HS-5 (cell line): ENCODE measurements around the gene CYS1.

ENCODE experiments used
- DNase-seq: peaks from one replicate; pipeline ENCODE4 v3.0.0-alpha.2; 2012; ENCODE audit warnings: low read depth

Gene CYS1

DNA sequence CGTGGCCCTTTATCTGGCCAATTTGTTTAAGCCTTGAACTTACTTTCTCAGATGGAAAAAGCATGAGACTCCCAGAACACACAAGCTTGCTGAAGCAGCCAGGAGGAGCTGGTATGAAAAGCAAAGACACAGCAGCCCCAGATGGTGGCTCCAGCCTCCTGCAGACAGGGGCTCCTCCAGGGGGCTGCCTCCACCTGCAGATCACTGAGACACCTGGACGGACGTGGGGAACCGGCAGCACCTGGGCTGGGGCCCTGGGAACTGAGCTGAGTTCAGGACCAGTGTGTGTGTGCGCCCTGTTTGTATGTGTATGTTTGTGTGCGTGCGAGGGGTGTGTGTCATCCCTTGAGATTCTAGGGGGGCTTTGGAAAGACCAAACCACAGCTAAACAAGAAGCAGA, 8.6 kb downstream of the CYS1 start:
- DNase-seq, result no peak

DNA sequence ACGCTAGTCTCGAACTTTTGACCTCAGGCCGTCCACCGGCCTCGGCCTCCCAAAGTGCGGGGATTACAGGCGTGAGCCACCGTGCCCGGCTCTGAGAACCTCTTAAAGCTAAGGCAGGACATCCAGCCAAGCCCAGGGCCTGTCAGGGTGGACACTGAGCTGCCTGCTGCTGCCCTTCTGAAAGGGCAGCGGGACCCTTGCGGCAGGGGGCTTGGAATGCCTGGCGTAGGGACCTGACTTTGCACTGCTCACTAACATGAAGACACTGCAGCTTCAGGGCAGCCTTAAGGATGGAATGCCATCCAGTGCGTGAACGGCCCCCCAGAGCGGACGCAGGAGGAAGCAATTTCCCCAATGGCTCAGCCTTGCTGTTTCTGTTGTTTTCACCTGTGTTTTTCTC, 9.0 kb downstream of the CYS1 start:
- no peak for DNase-seq

DNA sequence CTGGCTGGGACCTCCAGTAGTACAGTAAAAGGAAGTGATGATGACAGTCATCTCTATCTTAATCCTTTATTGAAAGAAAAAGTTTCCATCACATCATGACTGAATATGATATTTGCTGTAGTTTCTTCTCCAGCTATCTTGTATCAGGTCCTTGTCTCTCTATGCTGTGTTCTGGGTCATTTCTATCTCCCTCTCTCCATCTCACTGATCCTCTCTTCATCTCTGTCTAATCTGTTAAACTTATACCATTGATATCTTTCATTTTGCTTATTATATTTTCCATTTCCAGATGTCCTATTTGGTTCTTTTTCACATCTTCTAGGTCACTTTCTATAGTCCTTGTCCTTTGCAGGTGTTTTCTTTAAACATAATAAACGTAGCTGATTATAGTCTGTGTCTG, 12.3 kb downstream of the CYS1 start:
- DNase-seq, result no peak

DNA sequence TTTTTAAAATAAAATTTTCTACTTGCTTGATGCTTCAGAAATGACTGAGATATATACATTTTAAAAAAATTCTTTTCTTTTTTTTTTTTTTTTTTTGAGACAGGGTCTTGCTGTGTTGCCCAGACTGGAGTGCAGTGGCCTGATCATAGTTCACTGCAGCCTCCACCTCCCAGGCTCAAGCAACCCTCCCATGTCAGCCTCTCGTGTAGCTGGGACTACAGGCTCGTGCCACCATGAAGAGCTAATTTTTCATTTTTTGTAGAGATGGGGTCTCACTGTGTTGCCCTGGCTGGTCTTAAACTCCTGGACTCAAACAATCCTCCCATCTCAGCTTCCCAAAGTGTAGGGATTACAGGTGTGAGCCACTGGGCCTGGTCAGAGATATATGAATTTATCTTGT, 12.9 kb downstream of the CYS1 start:
- DNase-seq, result no peak

DNA sequence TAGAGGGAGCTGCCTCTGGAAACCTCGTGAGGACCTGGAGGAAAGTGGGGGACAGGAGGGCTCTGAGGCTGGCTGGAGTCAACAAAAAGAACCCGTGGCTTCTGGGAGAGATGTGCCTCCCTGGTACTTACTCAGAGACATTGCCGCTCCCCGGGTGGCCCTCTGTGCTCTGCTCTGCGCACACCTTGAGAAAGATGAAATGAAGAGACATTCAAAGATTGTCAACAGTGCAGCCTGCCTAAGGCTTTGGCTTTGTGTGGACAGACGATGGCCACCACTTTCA, 14.5 kb downstream of the CYS1 start:
- DNase-seq, result no peak

DNA sequence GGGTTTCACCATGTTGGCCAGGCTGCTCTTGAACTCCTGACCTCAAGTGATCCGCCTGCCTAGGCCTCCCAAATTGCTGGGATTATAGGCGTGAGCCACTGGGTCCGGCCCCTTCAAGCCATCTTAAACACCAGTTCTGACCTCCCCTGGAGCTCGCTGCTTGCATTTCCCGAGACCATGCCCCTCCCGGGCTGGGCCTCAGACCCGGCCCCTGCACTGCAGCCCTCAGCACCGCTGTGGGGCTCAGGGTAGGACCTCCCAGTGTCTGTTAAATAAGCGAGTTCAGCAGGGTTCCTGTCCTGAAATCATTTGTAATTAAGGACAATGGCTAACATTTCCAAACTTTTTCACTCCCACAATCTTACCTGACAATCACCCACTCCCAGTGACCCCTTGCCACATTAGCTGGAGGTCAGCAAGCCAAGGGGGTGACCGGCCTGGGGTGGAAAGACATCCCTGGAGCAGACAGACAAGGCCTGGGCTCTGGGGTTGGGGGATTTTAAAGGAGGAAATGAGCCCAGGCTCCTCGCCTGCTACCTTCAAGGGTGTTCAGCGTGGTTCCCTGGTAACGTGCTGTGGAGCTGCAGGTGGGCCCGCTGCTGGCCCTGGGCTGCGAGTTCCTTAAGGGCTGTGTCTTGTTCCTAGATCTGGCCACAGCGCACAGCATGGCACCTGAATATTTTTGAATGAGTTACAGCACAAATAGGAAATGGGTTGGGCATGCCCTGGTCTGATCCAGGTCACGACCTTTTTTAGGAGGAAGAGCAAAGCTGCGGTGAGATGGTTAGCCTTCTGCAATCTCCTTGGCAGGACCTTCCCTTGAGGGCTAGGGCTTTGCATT, 15.1 kb downstream of the CYS1 start:
- DNase-seq, result no peak

DNA sequence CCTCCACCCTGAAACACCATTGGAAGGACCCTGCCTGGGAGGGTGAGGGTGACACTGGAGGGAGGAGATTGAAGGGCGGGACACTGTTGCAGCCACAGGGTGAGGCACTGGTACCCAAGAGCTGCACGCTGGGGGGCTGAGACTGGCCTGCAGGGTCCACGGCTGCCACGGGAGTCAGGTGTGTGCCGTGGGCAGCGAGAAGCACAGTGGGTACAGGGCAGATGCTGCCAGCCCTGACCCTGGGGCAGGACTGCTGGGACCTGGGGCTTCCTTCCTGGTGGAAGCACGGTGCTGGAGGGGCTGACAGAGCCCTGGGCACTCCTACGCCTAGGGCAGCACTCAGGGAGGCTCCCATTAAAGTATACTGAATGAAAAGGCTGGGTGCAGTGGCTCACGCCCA, 16.6 kb downstream of the CYS1 start:
- no peak for DNase-seq

DNA sequence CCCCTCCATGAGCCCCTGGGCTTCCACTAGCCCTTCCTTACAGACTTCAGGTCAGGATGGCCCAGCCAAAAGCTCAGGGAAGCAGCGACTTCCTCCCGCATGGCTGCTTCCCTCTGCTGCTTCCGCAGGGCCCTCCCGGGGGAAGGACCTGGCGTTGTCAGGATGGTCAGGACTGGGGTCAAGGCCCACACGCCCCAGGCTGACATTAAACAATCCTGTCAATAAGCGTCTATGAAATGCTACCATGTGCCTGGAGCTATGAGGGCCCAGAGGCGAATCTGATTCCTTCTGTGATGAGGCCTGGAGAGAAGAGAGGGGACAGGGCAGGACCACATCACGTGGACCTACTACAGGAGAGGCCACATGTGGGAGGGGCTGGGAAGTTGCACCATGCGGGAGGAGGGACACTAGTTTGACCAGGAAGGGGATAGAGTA, 17.3 kb downstream of the CYS1 start:
- no peak for DNase-seq

DNA sequence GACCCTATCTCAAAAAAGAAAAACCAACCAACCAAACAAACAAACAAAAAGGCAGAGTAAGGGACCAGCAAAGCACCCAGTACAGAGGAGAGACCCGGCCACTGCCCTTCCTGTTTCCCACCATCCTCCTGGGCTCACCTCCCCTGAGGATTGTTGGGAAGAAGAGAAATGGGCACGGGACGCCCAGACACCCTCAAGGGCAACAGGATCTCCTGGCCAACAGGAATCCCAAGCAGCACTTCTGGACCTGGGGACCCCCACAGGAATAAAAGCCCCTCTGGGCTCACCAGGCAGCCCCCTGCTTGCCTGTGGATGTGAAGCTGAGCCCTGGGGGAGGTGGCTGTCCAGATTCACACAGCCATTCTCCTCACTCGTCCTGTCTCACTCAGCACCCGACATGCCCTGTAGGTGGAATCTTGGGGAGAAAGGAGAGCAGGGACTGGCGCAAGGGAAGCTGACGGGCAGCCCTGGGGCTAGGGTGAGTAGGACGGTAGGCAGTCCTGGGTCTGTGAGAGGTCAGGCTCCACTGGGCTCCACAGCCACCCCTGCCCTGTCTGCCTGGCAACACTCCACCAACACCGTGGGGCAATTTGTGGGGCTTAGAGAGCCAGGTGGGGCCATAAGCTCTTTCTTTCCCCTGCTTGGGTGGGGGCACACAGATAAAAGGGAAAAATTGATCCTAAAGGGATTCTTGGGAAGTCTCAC, 18.8 kb downstream of the CYS1 start:
- no peak for DNase-seq

DNA sequence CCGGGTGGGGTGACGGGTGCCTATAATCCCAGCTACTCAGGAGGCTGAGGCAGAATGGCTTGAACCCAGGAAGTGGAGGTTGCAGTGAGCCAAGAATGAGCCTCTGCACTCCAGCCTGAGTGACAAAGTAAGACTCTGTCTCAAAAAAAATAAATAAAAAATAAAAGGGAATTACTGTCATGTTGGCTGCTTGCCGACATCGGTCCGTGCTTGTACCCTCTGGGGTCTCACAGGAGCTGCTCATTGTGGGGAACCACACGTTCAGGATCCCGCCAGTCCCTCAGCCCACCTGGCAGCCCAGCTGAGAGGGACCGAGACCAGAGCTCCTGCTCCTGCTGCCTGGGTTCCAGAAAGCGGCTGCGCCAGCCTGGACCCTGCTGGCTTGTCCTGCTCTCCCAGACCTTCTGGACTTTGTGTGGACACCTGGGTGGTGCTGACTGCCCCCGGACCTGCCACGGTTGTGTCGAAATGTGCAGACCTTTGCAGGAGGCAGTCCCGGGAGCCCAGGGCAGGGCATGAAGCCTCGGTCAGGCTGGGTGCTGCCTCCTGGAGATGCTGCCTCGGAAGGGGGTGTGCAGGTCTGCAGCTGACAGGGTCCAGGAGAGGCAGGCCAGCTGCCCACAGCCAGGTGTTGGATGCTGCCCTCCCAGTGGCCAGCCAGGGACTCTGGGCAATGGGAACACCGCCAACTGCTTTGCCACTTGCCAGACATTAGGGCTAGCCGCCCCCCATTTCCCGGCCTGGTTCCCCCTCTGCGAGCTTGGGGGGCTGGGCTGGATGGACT, 20.5 kb downstream of the CYS1 start:
- DNase-seq, result no peak

DNA sequence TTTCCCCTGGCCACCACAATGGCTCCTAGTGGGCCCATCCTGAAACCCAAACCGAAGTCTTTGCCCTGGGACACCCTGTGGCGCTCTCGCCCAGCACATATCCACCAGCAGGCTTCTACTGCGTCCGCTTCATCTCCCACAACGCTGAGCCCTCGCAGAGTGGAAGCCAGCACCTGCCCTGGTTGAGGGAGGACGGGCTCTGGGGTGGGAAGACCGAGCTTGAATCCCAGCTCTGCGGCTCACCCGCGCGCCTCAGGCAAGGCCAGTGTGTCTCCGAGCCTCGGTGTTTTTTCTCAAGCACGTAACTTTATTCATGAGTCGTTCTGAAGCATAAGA, 21.2 kb downstream of the CYS1 start:
- no peak for DNase-seq

DNA sequence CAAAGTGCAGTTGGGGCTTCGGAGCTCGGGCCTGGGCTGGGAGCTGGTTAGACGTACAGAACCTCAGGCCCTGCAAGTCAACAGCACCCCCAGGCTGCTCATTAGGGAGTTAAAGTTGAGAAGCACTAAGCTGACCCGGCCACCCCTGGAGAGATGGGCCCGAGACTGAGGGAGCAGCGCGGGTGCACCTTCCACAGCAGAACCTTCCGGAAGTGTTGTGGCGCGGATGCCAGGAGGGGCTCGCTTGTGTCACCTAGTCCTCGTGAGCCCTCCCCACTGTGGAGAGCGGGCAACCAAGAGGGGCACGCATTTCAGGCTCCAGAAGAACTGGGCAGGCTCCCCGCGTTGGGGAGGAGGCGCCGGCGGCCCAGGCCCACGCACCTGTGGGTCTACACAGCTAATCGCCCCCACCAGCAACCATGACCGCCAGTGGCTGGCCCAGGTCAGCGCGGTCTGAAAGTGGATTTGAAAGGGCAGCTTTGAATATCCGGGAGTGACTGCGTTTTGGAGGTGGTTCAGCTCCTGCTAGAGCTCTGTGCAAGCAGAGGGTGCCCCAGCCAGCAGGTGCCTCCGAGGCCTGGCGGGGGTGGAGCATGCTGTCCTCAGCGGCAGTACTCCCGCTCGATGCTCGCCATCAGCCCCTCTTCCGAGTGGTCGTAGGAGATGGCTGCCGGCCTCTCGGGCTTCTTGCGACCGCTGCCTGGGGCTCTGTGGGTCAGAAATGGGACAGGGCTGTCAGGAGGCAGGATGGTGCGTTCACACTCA, 21.8 kb downstream of the CYS1 start:
- no peak for DNase-seq

DNA sequence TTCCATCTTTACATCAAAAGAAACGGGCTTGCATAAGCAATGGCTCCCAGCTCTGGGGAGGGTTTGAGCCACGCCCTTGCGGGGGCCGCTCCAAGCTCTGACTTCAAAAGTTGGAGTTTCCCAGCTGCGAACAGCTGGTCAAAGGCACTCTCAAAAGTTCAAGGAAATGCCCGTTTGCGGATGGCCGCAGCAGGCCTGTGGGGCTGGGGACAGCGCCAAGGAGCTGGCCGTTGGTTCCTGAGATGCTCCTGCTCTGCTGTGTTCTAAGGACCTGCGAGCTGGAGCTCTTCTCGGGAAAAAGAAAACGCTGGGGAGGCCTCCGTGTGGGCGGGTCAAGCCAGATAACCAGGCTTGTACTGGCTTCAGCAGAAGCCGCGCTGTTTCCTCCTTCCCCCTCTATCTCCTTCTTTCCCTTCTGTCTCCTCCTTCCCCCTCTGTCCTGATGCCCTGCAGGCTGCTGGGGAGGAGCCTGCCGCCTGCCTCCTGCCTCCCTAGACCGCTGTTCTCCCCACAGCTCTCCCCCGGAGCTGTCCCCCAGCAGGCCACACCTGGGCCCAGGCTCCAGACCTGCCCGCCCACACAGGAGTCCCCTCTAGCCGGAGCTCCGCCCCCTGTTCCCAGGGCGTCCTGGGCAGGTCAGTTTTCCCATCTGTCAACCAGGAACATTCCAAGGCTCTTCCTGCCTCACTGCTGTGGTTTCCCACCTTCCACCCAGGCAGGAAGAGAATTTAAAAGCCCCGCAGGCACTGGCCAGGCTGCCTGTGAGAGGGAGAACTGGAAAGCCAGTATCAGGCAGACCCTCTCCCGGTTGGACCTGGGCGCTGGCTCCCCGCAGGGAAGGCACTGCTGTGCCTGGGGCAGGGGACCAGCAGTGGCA, 22.7 kb downstream of the CYS1 start:
- no peak for DNase-seq

DNA sequence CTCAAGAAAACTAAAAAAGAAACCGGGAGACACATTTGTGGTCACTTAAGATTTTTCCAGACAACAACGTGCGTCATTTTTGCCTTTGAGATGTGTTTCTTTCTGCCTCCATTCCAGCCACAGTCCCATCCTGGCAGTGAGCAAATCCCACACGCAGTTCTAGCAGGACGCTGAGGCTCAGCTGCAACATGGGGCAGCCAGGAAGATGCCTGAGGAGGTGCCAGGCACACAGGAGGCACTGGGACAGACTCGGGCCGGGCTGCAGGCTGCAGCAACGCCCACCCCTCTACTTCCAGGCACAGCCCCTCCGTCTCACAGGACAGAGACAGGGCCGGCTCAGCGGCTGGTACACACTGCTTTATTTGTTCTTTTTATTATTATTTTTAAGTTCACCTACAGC, 23.8 kb downstream of the CYS1 start:
- DNase-seq, result no peak

DNA sequence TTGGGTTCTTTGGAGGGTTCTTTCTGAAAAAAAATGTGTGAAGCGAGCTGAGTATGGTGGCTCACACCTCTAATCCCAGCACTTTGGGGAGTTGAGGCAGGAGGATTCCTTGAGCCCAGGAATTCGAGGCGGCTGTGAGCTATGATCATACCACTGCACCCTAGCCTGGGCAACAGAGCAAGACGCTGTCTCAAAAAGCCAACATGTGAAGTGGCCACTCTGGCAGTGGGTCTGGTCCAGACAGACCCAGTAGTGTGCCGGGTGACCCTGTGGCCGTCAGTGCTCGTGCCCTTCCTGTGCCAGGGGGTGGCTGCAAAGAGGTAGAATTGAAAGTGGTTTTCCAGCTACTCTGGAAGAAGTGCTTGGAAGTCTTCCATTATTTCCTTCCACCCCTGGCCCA, 25.2 kb downstream of the CYS1 start:
- no peak for DNase-seq

DNA sequence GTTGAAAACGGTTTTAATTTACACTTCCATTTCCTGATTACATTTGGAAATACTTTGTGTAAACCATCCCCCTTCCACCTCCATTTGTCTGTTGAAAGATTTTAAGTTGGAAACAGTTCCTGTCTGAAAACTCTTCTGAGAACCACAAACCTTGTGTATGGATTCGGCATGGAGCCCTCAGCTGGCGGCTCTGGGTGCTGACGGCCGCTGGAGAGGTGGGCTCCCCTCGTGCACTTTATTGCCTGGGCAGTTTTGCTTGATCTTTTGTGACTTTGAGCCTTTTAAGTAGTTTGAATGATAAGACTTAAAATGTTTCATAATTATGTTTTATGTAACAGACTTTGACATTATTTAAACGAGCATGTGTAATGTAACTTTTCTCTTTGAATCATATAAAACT, 25.8 kb downstream of the CYS1 start:
- no peak for DNase-seq

DNA sequence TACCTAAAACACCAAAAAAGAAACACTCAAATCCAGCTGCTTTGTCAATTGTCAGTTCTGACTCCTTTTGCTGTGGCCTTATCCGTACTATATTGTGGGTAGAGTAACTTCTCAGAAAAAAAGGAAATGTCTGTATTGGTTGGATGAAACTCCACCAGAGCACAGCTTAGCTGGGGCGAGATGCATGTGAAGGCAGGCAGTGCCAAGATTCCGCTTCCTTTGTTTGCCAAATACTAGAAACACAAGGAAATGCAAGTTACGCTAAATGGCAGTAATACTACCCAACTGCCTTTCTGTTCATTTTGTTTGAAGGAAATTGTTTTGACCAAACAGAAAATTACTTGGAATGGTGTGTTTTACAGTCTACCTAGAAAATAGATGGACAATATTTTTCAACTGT, 26.9 kb downstream of the CYS1 start:
- DNase-seq, result no peak

DNA sequence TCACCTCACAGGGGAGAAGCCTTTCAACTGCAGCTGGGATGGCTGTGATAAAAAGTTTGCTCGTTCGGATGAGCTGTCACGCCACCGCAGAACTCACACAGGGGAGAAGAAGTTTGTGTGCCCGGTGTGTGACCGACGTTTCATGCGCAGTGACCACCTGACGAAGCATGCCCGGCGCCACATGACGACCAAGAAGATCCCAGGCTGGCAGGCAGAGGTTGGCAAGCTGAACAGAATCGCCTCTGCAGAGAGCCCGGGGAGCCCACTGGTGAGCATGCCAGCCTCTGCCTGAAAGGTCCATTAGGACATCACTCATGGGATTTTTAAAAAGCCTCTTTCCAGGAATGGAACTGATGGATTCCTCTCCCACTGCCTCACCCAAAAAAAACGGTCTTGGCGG, 28.0 kb downstream of the CYS1 start:
- DNase-seq, result no peak

DNA sequence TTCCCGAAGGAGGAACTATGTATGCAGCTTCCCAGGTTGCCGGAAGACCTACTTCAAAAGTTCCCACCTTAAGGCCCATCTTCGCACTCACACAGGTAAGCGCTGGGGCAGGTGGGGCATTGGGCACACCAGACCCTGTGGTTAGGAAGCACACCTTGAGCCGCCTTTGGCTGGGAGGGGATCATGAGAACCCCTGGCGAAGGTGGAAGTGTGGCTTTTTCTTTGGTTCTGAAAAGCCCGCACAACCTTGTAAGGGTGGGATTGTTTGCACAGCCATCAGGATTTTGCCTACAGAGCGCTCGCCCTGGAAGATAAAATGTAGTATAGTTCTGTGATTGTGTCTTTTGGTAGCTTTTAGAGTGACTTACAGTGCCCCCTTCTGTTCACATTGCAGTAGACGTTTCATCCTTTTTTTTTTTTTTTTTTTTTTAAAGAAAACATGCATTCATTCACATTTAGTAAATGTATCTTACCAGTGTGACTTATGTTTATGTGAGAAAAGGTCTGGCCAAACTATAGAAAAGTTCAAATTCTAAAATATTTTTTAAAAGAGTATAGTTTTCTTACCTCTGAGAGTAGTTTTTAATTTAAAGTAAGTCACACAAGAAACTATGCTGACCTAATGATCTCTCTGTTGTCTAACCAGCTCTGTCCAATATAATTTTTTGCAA, 31.6 kb downstream of the CYS1 start:
- DNase-seq, result no peak

DNA sequence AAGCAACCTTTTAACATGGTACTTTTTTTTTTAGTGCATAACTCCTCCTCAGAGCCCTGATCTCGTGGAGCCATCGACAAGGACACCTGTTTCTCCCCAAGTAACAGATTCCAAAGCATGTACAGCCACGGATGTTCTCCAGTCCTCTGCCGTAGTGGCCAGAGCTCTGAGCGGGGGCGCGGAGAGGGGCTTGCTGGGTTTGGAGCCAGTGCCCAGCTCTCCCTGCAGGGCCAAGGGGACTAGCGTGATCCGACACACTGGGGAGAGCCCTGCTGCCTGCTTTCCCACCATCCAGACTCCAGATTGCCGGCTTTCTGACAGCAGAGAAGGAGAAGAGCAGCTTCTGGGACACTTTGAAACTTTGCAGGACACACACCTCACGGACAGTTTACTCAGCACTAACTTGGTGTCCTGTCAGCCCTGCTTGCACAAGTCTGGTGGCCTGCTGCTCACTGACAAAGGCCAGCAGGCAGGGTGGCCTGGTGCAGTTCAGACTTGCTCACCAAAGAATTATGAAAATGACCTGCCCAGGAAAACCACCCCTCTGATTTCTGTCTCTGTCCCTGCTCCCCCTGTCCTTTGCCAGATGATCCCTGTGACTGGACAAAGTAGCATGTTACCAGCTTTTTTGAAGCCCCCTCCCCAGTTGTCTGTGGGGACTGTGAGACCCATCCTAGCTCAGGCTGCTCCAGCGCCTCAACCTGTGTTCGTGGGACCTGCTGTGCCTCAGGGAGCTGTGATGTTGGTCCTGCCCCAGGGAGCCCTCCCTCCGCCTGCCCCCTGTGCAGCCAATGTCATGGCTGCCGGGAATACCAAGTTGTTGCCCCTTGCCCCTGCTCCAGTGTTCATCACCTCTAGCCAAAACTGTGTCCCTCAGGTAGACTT, 32.4 kb downstream of the CYS1 start:
- DNase-seq, result no peak
